Measurements from ENCODE around the gene NEUROG2. TPM values are rescaled to one million over a fixed set of nuclear protein-coding genes. Genes with fewer than 3 reads are reported as not detected.
"Not testable (repeated sequence)": the region's sequence is repeated elsewhere in the genome, so short reads cannot be mapped to it uniquely, and the experiment has no call there.

NEUROG2 gene
- polyA plus RNA-seq, 1 donor from 2014 or later, result 0.19 TPM

DNA sequence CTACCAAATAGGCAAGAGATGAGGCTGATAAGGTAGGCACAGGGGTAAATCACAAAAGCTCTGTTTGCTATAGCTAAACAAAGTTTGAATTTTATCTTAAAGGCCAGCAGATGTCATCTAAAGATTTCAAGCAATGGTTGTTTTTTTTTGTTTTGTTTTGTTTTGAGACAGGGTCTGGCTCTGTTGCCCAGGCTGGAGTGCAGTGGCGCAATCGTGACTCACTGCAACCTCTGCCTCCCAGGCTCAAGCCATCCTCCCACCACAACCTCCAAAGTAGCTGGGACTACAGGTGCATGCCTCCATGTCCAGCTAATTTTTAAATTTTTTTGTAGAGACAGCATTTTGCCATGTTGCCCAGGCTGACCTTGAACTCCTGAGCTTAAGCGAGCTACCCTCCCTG is 43.1 kb upstream of the NEUROG2 start:
- Histone ChIP-seq H3K9me2 (ENCODE audit: insufficient read depth, low read length) (no peaks in the 10 kb centered on the region), H3K9ac (ENCODE audit: low read length) (no peak overlapping the region), H3K4me2 (ENCODE audit: low read length) (no peak overlapping the region), H3K79me2 (replicated peaks; ENCODE audit: insufficient read depth, low read length) (no peaks in the 10 kb centered on the region), H3K27me3 (ENCODE audit: insufficient read depth, low read depth, low read length) (no peaks in the 10 kb centered on the region), H3F3A (ENCODE audit: insufficient read depth, low read length, poor library complexity, severe bottlenecking) (no peaks in the 10 kb centered on the region), H2AFZ (ENCODE audit: low read depth, low read length) (no peak overlapping the region), H3K36me3 (ENCODE audit: insufficient read depth, low read length) (no peaks in the 10 kb centered on the region), H3K9me3 (ENCODE audit: low read length) (no peaks in the 10 kb centered on the region), H4K20me1 (ENCODE audit: insufficient read depth) (no peaks in the 10 kb centered on the region), H3K27ac (ENCODE audit: low read length) (no peak overlapping the region), H3K4me3 (ENCODE audit: low read length) (no peak overlapping the region)
- TF ChIP-seq SMC3 (conservative IDR thresholded peaks at IDR 0.05; ENCODE audit: poor library complexity) (no peak), TAF1 (IDR thresholded peaks at IDR 0.05; ENCODE audit: low read depth) (no peak), POLR2AphosphoS5 (IDR thresholded peaks at IDR 0.05) (no peak), EP300 (conservative IDR thresholded peaks at IDR 0.05; ENCODE audit: poor library complexity, severe bottlenecking) (no peak), MXI1 (conservative IDR thresholded peaks at IDR 0.05; ENCODE audit: poor library complexity, severe bottlenecking) (no peak), EZH2 (IDR thresholded peaks at IDR 0.05; ENCODE audit: borderline replicate concordance, insufficient read depth, low read length, poor library complexity, severe bottlenecking) (no peak), RAD21 (conservative IDR thresholded peaks at IDR 0.05) (no peak)
- TF ChIP-seq, protein P1, sequence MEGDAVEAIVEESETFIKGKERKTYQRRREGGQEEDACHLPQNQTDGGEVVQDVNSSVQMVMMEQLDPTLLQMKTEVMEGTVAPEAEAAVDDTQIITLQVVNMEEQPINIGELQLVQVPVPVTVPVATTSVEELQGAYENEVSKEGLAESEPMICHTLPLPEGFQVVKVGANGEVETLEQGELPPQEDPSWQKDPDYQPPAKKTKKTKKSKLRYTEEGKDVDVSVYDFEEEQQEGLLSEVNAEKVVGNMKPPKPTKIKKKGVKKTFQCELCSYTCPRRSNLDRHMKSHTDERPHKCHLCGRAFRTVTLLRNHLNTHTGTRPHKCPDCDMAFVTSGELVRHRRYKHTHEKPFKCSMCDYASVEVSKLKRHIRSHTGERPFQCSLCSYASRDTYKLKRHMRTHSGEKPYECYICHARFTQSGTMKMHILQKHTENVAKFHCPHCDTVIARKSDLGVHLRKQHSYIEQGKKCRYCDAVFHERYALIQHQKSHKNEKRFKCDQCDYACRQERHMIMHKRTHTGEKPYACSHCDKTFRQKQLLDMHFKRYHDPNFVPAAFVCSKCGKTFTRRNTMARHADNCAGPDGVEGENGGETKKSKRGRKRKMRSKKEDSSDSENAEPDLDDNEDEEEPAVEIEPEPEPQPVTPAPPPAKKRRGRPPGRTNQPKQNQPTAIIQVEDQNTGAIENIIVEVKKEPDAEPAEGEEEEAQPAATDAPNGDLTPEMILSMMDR (IDR thresholded peaks at IDR 0.05; ENCODE audit: poor library complexity, severe bottlenecking), result no peak
- TF ChIP-seq, protein P2, sequence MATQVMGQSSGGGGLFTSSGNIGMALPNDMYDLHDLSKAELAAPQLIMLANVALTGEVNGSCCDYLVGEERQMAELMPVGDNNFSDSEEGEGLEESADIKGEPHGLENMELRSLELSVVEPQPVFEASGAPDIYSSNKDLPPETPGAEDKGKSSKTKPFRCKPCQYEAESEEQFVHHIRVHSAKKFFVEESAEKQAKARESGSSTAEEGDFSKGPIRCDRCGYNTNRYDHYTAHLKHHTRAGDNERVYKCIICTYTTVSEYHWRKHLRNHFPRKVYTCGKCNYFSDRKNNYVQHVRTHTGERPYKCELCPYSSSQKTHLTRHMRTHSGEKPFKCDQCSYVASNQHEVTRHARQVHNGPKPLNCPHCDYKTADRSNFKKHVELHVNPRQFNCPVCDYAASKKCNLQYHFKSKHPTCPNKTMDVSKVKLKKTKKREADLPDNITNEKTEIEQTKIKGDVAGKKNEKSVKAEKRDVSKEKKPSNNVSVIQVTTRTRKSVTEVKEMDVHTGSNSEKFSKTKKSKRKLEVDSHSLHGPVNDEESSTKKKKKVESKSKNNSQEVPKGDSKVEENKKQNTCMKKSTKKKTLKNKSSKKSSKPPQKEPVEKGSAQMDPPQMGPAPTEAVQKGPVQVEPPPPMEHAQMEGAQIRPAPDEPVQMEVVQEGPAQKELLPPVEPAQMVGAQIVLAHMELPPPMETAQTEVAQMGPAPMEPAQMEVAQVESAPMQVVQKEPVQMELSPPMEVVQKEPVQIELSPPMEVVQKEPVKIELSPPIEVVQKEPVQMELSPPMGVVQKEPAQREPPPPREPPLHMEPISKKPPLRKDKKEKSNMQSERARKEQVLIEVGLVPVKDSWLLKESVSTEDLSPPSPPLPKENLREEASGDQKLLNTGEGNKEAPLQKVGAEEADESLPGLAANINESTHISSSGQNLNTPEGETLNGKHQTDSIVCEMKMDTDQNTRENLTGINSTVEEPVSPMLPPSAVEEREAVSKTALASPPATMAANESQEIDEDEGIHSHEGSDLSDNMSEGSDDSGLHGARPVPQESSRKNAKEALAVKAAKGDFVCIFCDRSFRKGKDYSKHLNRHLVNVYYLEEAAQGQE (IDR thresholded peaks at IDR 0.05; ENCODE audit: borderline replicate concordance), result no peak

DNA sequence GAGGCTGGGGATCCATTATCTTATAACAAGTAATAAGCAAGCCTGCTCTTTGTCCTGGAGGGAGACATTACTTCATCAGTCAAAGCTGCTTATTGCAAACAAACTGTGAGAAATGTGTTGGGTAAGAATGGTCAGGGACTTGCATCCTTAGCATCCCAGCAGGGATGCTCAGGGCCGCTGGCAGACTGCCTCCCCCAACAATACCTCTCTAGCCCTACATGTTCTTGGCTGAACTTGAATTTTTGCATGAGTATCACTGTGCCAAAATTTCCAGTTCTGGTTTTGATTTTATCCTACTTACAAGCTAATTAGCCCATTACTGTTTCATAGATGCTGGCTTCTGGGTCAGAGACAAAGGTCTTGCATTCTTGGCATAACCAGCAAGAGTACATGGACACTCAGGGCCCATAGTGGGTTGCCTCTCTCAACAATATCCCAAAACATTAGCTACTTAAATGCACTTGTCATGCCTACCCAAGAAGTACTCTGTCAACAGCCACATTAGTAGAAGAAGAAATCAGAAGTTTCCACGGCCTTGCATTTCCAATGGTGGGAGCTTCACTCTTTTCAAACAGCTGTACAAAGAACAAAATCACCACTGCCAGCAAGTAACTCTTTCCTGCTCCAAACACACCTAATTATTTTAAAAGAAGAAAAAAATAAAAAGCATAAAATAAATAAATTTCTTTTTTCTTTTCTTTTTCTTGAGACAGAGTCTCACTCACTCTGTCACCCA is 41.9 kb upstream of the NEUROG2 start:
- TF ChIP-seq EZH2 (IDR thresholded peaks at IDR 0.05; ENCODE audit: borderline replicate concordance, insufficient read depth, low read length, poor library complexity, severe bottlenecking), result no peak
- no peak for TF ChIP-seq TAF1 (IDR thresholded peaks at IDR 0.05; ENCODE audit: low read depth)
- no peak for TF ChIP-seq EP300 (conservative IDR thresholded peaks at IDR 0.05; ENCODE audit: poor library complexity, severe bottlenecking)
- no peak for TF ChIP-seq SMC3 (conservative IDR thresholded peaks at IDR 0.05; ENCODE audit: poor library complexity)
- TF ChIP-seq, protein P2 (IDR thresholded peaks at IDR 0.05; ENCODE audit: borderline replicate concordance), result no peak
- no peak for TF ChIP-seq RAD21 (conservative IDR thresholded peaks at IDR 0.05)
- TF ChIP-seq MXI1 (conservative IDR thresholded peaks at IDR 0.05; ENCODE audit: poor library complexity, severe bottlenecking), result no peak
- no peak for TF ChIP-seq POLR2AphosphoS5 (IDR thresholded peaks at IDR 0.05)
- TF ChIP-seq, protein P1 (IDR thresholded peaks at IDR 0.05; ENCODE audit: poor library complexity, severe bottlenecking), result no peak
- H3F3A ChIP-seq (ENCODE audit: insufficient read depth, low read length, poor library complexity, severe bottlenecking), result no peaks in the 10 kb centered on the region
- no peak overlapping the region for H3K9ac ChIP-seq (ENCODE audit: low read length)
- H2AFZ ChIP-seq (ENCODE audit: low read depth, low read length), result no peak overlapping the region
- H3K27ac ChIP-seq (ENCODE audit: low read length), result no peak overlapping the region
- no peaks in the 10 kb centered on the region for H3K9me2 ChIP-seq (ENCODE audit: insufficient read depth, low read length)
- no peaks in the 10 kb centered on the region for H3K27me3 ChIP-seq (ENCODE audit: insufficient read depth, low read depth, low read length)
- H3K4me3 ChIP-seq (ENCODE audit: low read length), result no peak overlapping the region
- H3K36me3 ChIP-seq (ENCODE audit: insufficient read depth, low read length), result no peaks in the 10 kb centered on the region
- H3K9me3 ChIP-seq (ENCODE audit: low read length), result no peaks in the 10 kb centered on the region
- H4K20me1 ChIP-seq (ENCODE audit: insufficient read depth), result no peaks in the 10 kb centered on the region
- H3K79me2 ChIP-seq (replicated peaks; ENCODE audit: insufficient read depth, low read length), result no peaks in the 10 kb centered on the region
- H3K4me2 ChIP-seq (ENCODE audit: low read length), result no peak overlapping the region

DNA sequence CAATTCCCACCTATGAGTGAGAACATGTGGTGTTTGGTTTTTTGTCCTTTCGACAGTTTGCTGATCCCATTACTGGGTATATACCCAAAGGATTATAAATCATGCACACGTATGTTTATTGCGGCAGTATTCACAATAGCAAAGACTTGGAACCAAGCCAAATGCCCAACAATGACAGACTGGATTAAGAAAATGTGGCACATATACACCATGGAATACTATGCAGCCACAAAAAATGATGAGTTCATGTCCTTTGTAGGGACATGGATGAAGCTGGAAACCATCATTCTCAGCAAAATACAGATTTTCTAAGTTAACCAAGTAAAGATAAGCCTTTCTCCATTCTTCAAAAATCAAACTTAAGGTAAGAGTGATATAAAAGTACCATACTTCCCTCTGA is 38.3 kb upstream of the NEUROG2 start:
- not testable (repeated sequence) for H3K9me2 ChIP-seq (ENCODE audit: insufficient read depth, low read length); H3F3A ChIP-seq (ENCODE audit: insufficient read depth, low read length, poor library complexity, severe bottlenecking); H3K36me3 ChIP-seq (ENCODE audit: insufficient read depth, low read length); H3K27me3 ChIP-seq (ENCODE audit: insufficient read depth, low read depth, low read length); H3K9ac ChIP-seq (ENCODE audit: low read length); H3K4me2 ChIP-seq (ENCODE audit: low read length); H3K4me3 ChIP-seq (ENCODE audit: low read length); H3K27ac ChIP-seq (ENCODE audit: low read length); H3K9me3 ChIP-seq (ENCODE audit: low read length); H3K79me2 ChIP-seq (replicated peaks; ENCODE audit: insufficient read depth, low read length); H4K20me1 ChIP-seq (ENCODE audit: insufficient read depth); H2AFZ ChIP-seq (ENCODE audit: low read depth, low read length)

Data from neural cell (in vitro differentiated cells).